ENCODE measurements around the gene ZDHHC13.

ZDHHC13 gene

DNA sequence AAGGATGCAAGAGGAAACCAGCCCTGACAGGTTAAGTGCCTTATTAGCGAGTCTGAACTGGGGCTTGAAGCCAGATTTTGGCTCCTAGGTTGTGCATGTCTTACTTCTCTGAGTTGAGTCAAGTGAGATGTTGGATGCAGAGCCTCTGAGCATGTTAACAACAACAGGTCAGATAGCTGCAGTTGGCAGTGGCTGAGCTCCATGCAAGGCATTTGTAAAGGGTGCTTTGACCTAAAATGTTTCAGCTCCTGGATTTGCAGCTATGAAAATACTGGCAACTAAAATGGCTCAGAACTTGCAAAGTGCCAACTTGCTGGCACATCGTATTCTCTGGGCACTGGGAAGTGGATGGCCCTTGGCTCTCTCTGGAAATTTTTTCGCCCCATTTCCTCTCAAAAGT, 101.2 kb downstream of the ZDHHC13 start:
- TF ChIP-seq ZNF565 (CRISPR knock-in tag; conservative IDR thresholded peaks at IDR 0.05; ENCODE audit: low read depth): no peak
- TF ChIP-seq TCF4 (CRISPR knock-in tag; IDR thresholded peaks at IDR 0.05; ENCODE audit: borderline replicate concordance): no peak
- TF ChIP-seq ISL1 (CRISPR knock-in tag; IDR thresholded peaks at IDR 0.05): no peak
- no peak for TF ChIP-seq OSR1 (CRISPR knock-in tag; IDR thresholded peaks at IDR 0.05)
- no peak for TF ChIP-seq RARB (CRISPR knock-in tag; IDR thresholded peaks at IDR 0.05)
- ATAC-seq: no peak

DNA sequence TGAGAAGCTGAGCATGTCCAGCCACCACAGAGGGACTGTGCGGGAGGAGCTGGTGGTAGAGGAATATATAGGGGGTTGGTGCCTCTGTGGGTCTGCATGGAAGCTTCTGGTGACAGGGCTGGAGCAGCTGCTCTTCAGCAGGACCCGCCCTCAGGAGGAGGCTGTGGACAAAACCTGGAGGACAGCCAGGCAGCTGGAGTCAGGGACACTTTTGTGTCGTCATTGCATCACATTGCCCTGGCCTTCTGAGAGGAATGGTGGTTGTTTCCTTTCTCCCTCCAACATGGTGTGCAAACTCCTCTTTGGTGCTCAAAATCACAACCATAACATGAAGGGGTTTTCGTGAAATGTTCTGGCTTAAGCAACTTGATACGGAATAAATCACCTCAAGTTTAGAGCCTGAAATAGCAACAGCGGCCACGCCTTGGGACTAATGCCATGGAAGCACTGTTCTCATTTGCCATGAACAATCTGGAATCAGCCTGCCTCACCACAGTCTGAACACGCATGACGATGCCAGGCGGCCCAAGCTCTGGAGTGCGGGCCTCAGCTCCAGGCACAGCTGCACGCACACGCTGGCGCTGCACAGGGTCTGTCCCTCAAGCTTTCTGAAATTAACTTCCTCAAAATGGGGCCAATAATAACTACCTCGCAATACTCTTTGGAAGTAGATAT, 102.0 kb downstream of the ZDHHC13 start:
- no peak for TF ChIP-seq ZNF8 (CRISPR knock-in tag; IDR thresholded peaks at IDR 0.05)
- no peak for TF ChIP-seq CSDC2 (CRISPR knock-in tag; IDR thresholded peaks at IDR 0.05)
- TF ChIP-seq TCF4 (CRISPR knock-in tag; IDR thresholded peaks at IDR 0.05; ENCODE audit: borderline replicate concordance): no peak
- no peak for TF ChIP-seq ISL1 (CRISPR knock-in tag; IDR thresholded peaks at IDR 0.05)
- TF ChIP-seq, protein P1, sequence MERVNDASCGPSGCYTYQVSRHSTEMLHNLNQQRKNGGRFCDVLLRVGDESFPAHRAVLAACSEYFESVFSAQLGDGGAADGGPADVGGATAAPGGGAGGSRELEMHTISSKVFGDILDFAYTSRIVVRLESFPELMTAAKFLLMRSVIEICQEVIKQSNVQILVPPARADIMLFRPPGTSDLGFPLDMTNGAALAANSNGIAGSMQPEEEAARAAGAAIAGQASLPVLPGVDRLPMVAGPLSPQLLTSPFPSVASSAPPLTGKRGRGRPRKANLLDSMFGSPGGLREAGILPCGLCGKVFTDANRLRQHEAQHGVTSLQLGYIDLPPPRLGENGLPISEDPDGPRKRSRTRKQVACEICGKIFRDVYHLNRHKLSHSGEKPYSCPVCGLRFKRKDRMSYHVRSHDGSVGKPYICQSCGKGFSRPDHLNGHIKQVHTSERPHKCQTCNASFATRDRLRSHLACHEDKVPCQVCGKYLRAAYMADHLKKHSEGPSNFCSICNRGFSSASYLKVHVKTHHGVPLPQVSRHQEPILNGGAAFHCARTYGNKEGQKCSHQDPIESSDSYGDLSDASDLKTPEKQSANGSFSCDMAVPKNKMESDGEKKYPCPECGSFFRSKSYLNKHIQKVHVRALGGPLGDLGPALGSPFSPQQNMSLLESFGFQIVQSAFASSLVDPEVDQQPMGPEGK (CRISPR knock-in tag; IDR thresholded peaks at IDR 0.05; ENCODE audit: borderline replicate concordance): no peak
- TF ChIP-seq PPARA (CRISPR knock-in tag; IDR thresholded peaks at IDR 0.05; ENCODE audit: borderline replicate concordance): no peak
- no peak for TF ChIP-seq ZNF70 (CRISPR knock-in tag; IDR thresholded peaks at IDR 0.05)
- TF ChIP-seq BACH2 (CRISPR knock-in tag; IDR thresholded peaks at IDR 0.05; ENCODE audit: borderline replicate concordance): no peak
- TF ChIP-seq, protein P2, sequence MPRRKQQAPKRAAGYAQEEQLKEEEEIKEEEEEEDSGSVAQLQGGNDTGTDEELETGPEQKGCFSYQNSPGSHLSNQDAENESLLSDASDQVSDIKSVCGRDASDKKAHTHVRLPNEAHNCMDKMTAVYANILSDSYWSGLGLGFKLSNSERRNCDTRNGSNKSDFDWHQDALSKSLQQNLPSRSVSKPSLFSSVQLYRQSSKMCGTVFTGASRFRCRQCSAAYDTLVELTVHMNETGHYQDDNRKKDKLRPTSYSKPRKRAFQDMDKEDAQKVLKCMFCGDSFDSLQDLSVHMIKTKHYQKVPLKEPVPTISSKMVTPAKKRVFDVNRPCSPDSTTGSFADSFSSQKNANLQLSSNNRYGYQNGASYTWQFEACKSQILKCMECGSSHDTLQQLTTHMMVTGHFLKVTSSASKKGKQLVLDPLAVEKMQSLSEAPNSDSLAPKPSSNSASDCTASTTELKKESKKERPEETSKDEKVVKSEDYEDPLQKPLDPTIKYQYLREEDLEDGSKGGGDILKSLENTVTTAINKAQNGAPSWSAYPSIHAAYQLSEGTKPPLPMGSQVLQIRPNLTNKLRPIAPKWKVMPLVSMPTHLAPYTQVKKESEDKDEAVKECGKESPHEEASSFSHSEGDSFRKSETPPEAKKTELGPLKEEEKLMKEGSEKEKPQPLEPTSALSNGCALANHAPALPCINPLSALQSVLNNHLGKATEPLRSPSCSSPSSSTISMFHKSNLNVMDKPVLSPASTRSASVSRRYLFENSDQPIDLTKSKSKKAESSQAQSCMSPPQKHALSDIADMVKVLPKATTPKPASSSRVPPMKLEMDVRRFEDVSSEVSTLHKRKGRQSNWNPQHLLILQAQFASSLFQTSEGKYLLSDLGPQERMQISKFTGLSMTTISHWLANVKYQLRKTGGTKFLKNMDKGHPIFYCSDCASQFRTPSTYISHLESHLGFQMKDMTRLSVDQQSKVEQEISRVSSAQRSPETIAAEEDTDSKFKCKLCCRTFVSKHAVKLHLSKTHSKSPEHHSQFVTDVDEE (CRISPR knock-in tag; IDR thresholded peaks at IDR 0.05): no peak
- no peak for TF ChIP-seq ZFP3 (CRISPR knock-in tag; IDR thresholded peaks at IDR 0.05)
- TF ChIP-seq, protein P3, sequence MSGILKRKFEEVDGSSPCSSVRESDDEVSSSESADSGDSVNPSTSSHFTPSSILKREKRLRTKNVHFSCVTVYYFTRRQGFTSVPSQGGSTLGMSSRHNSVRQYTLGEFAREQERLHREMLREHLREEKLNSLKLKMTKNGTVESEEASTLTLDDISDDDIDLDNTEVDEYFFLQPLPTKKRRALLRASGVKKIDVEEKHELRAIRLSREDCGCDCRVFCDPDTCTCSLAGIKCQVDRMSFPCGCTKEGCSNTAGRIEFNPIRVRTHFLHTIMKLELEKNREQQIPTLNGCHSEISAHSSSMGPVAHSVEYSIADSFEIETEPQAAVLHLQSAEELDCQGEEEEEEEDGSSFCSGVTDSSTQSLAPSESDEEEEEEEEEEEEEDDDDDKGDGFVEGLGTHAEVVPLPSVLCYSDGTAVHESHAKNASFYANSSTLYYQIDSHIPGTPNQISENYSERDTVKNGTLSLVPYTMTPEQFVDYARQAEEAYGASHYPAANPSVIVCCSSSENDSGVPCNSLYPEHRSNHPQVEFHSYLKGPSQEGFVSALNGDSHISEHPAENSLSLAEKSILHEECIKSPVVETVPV (CRISPR knock-in tag; IDR thresholded peaks at IDR 0.05): no peak
- TF ChIP-seq ARNTL (CRISPR knock-in tag; IDR thresholded peaks at IDR 0.05; ENCODE audit: borderline replicate concordance, low read depth): no peak
- no peak for TF ChIP-seq RARB (CRISPR knock-in tag; IDR thresholded peaks at IDR 0.05)
- no peak for TF ChIP-seq ESRRG (CRISPR knock-in tag; IDR thresholded peaks at IDR 0.05)
- no peak for TF ChIP-seq ZC3H10 (CRISPR knock-in tag; IDR thresholded peaks at IDR 0.05)
- TF ChIP-seq, protein P4, sequence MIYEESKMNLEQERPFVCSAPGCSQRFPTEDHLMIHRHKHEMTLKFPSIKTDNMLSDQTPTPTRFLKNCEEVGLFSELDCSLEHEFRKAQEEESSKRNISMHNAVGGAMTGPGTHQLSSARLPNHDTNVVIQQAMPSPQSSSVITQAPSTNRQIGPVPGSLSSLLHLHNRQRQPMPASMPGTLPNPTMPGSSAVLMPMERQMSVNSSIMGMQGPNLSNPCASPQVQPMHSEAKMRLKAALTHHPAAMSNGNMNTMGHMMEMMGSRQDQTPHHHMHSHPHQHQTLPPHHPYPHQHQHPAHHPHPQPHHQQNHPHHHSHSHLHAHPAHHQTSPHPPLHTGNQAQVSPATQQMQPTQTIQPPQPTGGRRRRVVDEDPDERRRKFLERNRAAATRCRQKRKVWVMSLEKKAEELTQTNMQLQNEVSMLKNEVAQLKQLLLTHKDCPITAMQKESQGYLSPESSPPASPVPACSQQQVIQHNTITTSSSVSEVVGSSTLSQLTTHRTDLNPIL (CRISPR knock-in tag; IDR thresholded peaks at IDR 0.05; ENCODE audit: low read depth): no peak
- no peak for TF ChIP-seq GLIS3 (CRISPR knock-in tag; IDR thresholded peaks at IDR 0.05)
- no peak for TF ChIP-seq ZNF565 (CRISPR knock-in tag; conservative IDR thresholded peaks at IDR 0.05; ENCODE audit: low read depth)
- ATAC-seq: no peak

DNA sequence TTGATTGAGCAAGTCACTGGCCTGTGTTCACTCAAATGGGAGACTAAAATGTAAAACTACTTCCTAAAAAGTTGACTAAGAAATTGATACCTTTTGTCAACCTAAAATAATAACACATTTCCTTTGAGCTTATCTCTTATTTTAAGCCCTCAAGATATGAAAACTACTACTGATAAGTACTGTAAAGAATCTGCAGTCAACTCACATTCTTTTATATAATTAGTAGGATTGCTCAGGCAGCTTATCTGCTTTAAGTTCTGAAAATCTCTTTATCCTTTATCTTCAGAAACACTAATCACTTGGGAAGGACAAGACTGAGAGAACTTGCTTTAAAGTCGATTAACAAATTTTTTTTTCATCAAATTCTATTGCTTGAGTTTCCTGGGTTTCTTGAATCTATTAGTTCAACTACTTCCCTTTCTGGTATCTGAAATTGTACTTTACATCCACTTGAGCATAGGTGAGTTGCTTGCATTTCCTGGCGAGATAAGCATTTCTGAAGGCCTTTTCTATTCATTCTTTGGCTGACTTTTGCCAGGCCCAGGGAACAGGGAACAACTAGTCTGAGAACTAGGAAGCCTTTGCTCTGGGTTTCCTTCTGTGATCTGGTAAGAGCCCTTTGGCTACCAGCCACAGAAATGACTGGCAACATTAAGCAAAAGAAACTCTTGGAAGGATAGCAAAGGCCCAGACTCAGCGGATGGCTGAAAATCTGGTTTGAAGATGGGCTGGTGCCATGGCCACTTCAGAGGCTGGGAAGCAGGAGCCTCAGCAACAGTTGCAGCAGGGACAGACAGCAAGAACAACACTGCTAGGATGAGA, 104.1 kb downstream of the ZDHHC13 start:
- peak; percentile 47; the same call in 2 of the 3 replicates for ATAC-seq
- TF ChIP-seq, protein P5, sequence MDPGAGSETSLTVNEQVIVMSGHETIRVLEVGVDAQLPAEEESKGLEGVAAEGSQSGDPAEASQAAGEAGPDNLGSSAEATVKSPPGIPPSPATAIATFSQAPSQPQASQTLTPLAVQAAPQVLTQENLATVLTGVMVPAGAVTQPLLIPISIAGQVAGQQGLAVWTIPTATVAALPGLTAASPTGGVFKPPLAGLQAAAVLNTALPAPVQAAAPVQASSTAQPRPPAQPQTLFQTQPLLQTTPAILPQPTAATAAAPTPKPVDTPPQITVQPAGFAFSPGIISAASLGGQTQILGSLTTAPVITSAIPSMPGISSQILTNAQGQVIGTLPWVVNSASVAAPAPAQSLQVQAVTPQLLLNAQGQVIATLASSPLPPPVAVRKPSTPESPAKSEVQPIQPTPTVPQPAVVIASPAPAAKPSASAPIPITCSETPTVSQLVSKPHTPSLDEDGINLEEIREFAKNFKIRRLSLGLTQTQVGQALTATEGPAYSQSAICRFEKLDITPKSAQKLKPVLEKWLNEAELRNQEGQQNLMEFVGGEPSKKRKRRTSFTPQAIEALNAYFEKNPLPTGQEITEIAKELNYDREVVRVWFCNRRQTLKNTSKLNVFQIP (CRISPR knock-in tag; IDR thresholded peaks at IDR 0.05; ENCODE audit: borderline replicate concordance, low read depth): no peak
- TF ChIP-seq, protein P3 (CRISPR knock-in tag; IDR thresholded peaks at IDR 0.05): no peak
- TF ChIP-seq ZNF565 (CRISPR knock-in tag; conservative IDR thresholded peaks at IDR 0.05; ENCODE audit: low read depth) (no peak), OSR1 (CRISPR knock-in tag; IDR thresholded peaks at IDR 0.05) (no peak), ISL1 (CRISPR knock-in tag; IDR thresholded peaks at IDR 0.05) (no peak), TOX (CRISPR knock-in tag; IDR thresholded peaks at IDR 0.05; ENCODE audit: borderline replicate concordance) (no peak), BACH2 (CRISPR knock-in tag; IDR thresholded peaks at IDR 0.05; ENCODE audit: borderline replicate concordance) (no peak)
- TF ChIP-seq, protein P2 (CRISPR knock-in tag; IDR thresholded peaks at IDR 0.05): no peak
